Measurements from ENCODE around the gene CLMN. TPM values are rescaled to one million over a fixed set of nuclear protein-coding genes. Genes with fewer than 3 reads are reported as not detected.
A peak's percentile ranks its signal among the peaks of the same experiment; 100 is the strongest.

Gene CLMN
- total and polyA plus RNA-seq, 2 of the 4 experiments (the other 2 are of a cell fraction): 0.10 to 0.18 TPM

GRCh38 chr14:95237958-95238340, 81.8 kb downstream of the CLMN start:
- Histone ChIP-seq H3K9ac (ENCODE audit: low read depth, low read length) (no peak overlapping the region), H4K91ac (ENCODE audit: insufficient read depth, low read depth, low read length) (no peak overlapping the region), H3K4me3 (ENCODE audit: insufficient read depth, low read depth, low read length) (no peak overlapping the region), H4K8ac (ENCODE audit: low read depth in 2 of 2, low read length in 2 of 2) (no peak overlapping the region), H3K4me2 (ENCODE audit: low read depth, low read length) (no peak overlapping the region), H3K9me1 (ENCODE audit: insufficient read depth, low read length) (no peaks in the 10 kb centered on the region), H3K4ac (ENCODE audit: low read depth, low read length) (no peak overlapping the region), H3K9me3 (ENCODE audit: control insufficient read depth, insufficient read depth, low read length) (no peaks in the 10 kb centered on the region), H3K27me3 (ENCODE audit: control insufficient read depth, insufficient read depth, low read length) (no peaks in the 10 kb centered on the region; the same call in 1 of the 2 replicates), H3K4me1 (ENCODE audit: control insufficient read depth, insufficient read depth, low read length) (no peaks in the 10 kb centered on the region), H4K20me1 (ENCODE audit: insufficient read depth, low read length) (no peaks in the 10 kb centered on the region), H2BK120ac (ENCODE audit: low read depth, low read length) (no peak overlapping the region), H3K23ac (ENCODE audit: low read depth, low read length) (no peak overlapping the region), H2BK5ac (ENCODE audit: low read depth, low read length, poor library complexity, severe bottlenecking) (no peak overlapping the region), H4K5ac (ENCODE audit: low read depth, low read length) (no peak overlapping the region), H2BK15ac (ENCODE audit: low read depth, low read length) (no peak overlapping the region), H3K27ac (ENCODE audit: insufficient read depth, low read length) (no peak overlapping the region), H3K14ac (replicated peaks; ENCODE audit: low read depth, low read length) (no peak overlapping the region), H3K18ac (ENCODE audit: low read depth, low read length) (no peak overlapping the region), H3K79me1 (ENCODE audit: low read depth in 1 of 2, low read length in 2 of 2) (no peaks in the 10 kb centered on the region), H3K36me3 (ENCODE audit: control insufficient read depth, insufficient read depth, low read length) (no peaks in the 10 kb centered on the region), H2AK9ac (replicated peaks; ENCODE audit: low read depth, low read length, poor library complexity) (no peak overlapping the region), H3K56ac (ENCODE audit: extremely low read depth, insufficient read depth, low read length) (no peak overlapping the region), H2BK20ac (ENCODE audit: low read depth, low read length) (no peak overlapping the region), H2AK5ac (ENCODE audit: low read depth, low read length) (no peak overlapping the region), H2AFZ (replicated peaks; ENCODE audit: low read length, poor library complexity) (peak overlapping the region; percentile 37)
- dilution Hi-C loops (cut with HindIII; ENCODE audit: low sequenced_read_pairs, unreplicated experiment) (no loop called here), in situ Hi-C loops (cut with MboI; ENCODE audit: low sequenced_read_pairs) (no loop called here), intact Hi-C loops (cut with micrococcal nuclease) (no loop called here)
- WGBS, 2 experiments (ENCODE audit: extremely low coverage in 2 of 2, insufficient read length in 1 of 2): 33% methylated on average over 5 of the region's 11 CpGs; no CpG with 5 or more reads in 1 of the 2 experiments
- ATAC-seq (ENCODE audit: low read depth) (no peak), DNase-seq (no peak)
- CTCF ChIA-PET: no interaction called here
- POLR2A ChIA-PET (ENCODE audit: unreplicated experiment): no interaction called here
- BruUV-seq (replicated peaks): no TSS peak
- no peak for TF ChIP-seq POLR2A (IDR thresholded peaks at IDR 0.05; ENCODE audit: low read depth, low read length)
- no peak for TF ChIP-seq BHLHE40 (IDR thresholded peaks at IDR 0.05; ENCODE audit: low read depth, low read length)
- TF ChIP-seq CEBPB (IDR thresholded peaks at IDR 0.05; ENCODE audit: low read depth, low read length): no peak
- no peak for TF ChIP-seq MAZ (IDR thresholded peaks at IDR 0.05; ENCODE audit: borderline replicate concordance, low read depth, low read length)
- TF ChIP-seq, protein P1, sequence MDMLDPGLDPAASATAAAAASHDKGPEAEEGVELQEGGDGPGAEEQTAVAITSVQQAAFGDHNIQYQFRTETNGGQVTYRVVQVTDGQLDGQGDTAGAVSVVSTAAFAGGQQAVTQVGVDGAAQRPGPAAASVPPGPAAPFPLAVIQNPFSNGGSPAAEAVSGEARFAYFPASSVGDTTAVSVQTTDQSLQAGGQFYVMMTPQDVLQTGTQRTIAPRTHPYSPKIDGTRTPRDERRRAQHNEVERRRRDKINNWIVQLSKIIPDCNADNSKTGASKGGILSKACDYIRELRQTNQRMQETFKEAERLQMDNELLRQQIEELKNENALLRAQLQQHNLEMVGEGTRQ (IDR thresholded peaks at IDR 0.05; ENCODE audit: low read depth, low read length): no peak
- TF ChIP-seq RFX5 (IDR thresholded peaks at IDR 0.05; ENCODE audit: low read depth, low read length): no peak
- TF ChIP-seq CHD1 (IDR thresholded peaks at IDR 0.05; ENCODE audit: low read depth, low read length): no peak
- no peak for TF ChIP-seq MAFK (IDR thresholded peaks at IDR 0.05; ENCODE audit: low read depth, low read length)
- no peak for TF ChIP-seq MXI1 (IDR thresholded peaks at IDR 0.05; ENCODE audit: borderline replicate concordance, low read depth, low read length)
- no peak for TF ChIP-seq FOS (IDR thresholded peaks at IDR 0.05; ENCODE audit: low read depth, low read length)
- no peak for TF ChIP-seq ELK1 (IDR thresholded peaks at IDR 0.05; ENCODE audit: borderline replicate concordance, low read depth, low read length)
- no peak for TF ChIP-seq NFE2L2 (IDR thresholded peaks at IDR 0.05; ENCODE audit: low read depth, low read length)

Measured in IMR-90 (cell line).